Subcutaneous adipose tissue (tissue), 4 donors: ENCODE results near the gene NPDC1. TPM values are rescaled to one million over a fixed set of nuclear protein-coding genes. Genes with fewer than 3 reads are reported as not detected.

Experiments
- CTCF ChIP-seq: fragments of 450-650 bp; IDR thresholded peaks from one replicate; pipeline ENCODE4 v1.5.1; 2016; ENCODE audit warnings: low read depth, mild to moderate bottlenecking, control low read depth, antibody characterized with exemption, moderate library complexity
- total RNA-seq, 4 donors: library from RNA; depleted of rRNA; stranded (reverse); fragments of >200 nt; gene quantifications; one replicate each; pipeline ENCODE4 v1.1.0, GENCODE V29; 2016

NPDC1 gene
- total RNA-seq, 4 donors from 2014 or later: 17.5 to 61.6 (median 29.8) TPM

- no peak for TF ChIP-seq CTCF
Measured at GRCh38 chr9:137029058-137029936, 16.7 kb downstream of the NPDC1 start.

- no peak for TF ChIP-seq CTCF
Measured at GRCh38 chr9:137028263-137029057, 17.5 kb downstream of the NPDC1 start.

GRCh38 chr9:137027369-137028262 is 18.4 kb downstream of the NPDC1 start, which contains the start of gene ABCA2:
TSS of gene ABCA2 (minus strand) at chr9:137028237. CDS start at chr9:137028140, 97 bp downstream.
- no peak for TF ChIP-seq CTCF

- TF ChIP-seq CTCF: no peak
Measured at GRCh38 chr9:137026828-137027227, 19.1 kb downstream of the NPDC1 start.

- no peak for TF ChIP-seq CTCF
Measured at GRCh38 chr9:137026384-137026783, 19.6 kb downstream of the NPDC1 start.

- TF ChIP-seq CTCF: no peak
Measured at GRCh38 chr9:137025517-137025966, 20.4 kb downstream of the NPDC1 start.
